Lower lobe of right lung (tissue), 2 donors: Measurements from ENCODE around the gene MRPS2. TPM values are rescaled to one million over a fixed set of nuclear protein-coding genes. Genes with fewer than 3 reads are reported as not detected.

Source experiments
- ATAC-seq, 2 donors: fragments of 200-7000 bp; cut with Tn5 transposase; one replicate each; pipeline ENCODE4 v1.9.1; 2020 to 2022; ENCODE audit warnings: mild to moderate bottlenecking in 2 of 2, moderate library complexity in 2 of 2
- DNase-seq: peaks from one replicate; pipeline ENCODE4 v3.0.0-alpha.2; 2020
- H3K27ac ChIP-seq: fragments of 200-600 bp; one replicate; pipeline ENCODE4 v1.8.0; 2022
- H3K27me3 ChIP-seq: fragments of 200-600 bp; one replicate; pipeline ENCODE4 v1.8.0; 2022; ENCODE audit warnings: low read depth
- H3K36me3 ChIP-seq: fragments of 200-600 bp; one replicate; pipeline ENCODE4 v1.8.0; 2022; ENCODE audit warnings: mild to moderate bottlenecking
- H3K4me1 ChIP-seq: fragments of 200-600 bp; one replicate; pipeline ENCODE4 v1.8.0; 2022
- H3K4me3 ChIP-seq: fragments of 200-600 bp; one replicate; pipeline ENCODE4 v1.8.0; 2022; ENCODE audit warnings: mild to moderate bottlenecking
- H3K9me3 ChIP-seq: fragments of 200-600 bp; one replicate; pipeline ENCODE4 v1.8.0; 2022
- CTCF ChIP-seq: fragments of 200-600 bp; IDR thresholded peaks from one replicate; pipeline ENCODE4 v1.8.0; 2022; ENCODE audit warnings: antibody characterized with exemption, mild to moderate bottlenecking
- intact Hi-C: fragments of 100-400 bp; cut with DNase I; formaldehyde crosslinking; loops from one replicate; pipeline ENCODE4 v1.11.0; 2022
- total RNA-seq: library from RNA; stranded (reverse); fragmentation: NEBNext Ultra II Directional; extraction: Animal tissue kit (Norgen Biotek cat#: 25700); gene quantifications from one replicate; pipeline ENCODE4 v1.2.1, GENCODE V29; 2021
- donor health status: DM: no; HTN: yes; CAD: no; lungs with severe emphysema.

MRPS2 gene
- total RNA-seq, 1 donor from 2014 or later = 21.9 TPM

- H3K27me3 ChIP-seq = no peaks in the 10 kb centered on the region
- DNase-seq = no peak
- no peaks in the 10 kb centered on the region for H3K4me1 ChIP-seq
- no peak for TF ChIP-seq CTCF
- H3K9me3 ChIP-seq = no peaks in the 10 kb centered on the region
- intact Hi-C loops = no loop called here
- no peak for ATAC-seq
- H3K27ac ChIP-seq = no peak overlapping the region
- H3K36me3 ChIP-seq = peaks cover 59% of the 10 kb centered on the region
- no peak overlapping the region for H3K4me3 ChIP-seq
These were observed 12.5 kb upstream of the MRPS2 start for GRCh38 chr9:135488013-135488330.

DNA sequence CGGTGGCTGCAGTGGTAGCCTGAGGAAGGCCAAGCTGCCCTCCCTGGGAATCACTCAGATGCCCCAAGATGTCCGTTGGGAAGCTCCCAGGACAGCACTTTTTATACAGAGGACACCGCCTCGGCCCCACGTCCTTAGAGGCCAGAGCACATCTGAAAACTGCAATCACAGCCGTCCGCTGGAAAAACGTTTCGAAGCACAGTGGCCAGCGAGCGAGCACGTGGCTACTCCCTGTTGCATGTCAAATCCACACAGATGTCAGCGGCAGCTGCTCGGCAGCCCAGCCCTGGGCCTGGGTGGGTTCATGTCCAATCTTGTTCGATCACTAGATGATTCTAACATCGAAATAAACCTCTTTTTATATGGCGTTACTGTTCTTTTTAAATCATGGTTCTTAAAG, 12.0 kb upstream of the MRPS2 start:
- Histone ChIP-seq H3K4me1 (no peaks in the 10 kb centered on the region), H3K27me3 (no peaks in the 10 kb centered on the region), H3K27ac (no peak overlapping the region), H3K4me3 (no peak overlapping the region), H3K9me3 (no peaks in the 10 kb centered on the region), H3K36me3 (peaks cover 56% of the 10 kb centered on the region)
- no peak for ATAC-seq
- intact Hi-C loops = no loop called here
- no peak for TF ChIP-seq CTCF
- DNase-seq = peak; percentile 35

GRCh38 chr9:135489188-135489906, 11.1 kb upstream of the MRPS2 start:
- peak; percentile 32 for DNase-seq
- H3K36me3 ChIP-seq = peaks cover 47% of the 10 kb centered on the region

DNA sequence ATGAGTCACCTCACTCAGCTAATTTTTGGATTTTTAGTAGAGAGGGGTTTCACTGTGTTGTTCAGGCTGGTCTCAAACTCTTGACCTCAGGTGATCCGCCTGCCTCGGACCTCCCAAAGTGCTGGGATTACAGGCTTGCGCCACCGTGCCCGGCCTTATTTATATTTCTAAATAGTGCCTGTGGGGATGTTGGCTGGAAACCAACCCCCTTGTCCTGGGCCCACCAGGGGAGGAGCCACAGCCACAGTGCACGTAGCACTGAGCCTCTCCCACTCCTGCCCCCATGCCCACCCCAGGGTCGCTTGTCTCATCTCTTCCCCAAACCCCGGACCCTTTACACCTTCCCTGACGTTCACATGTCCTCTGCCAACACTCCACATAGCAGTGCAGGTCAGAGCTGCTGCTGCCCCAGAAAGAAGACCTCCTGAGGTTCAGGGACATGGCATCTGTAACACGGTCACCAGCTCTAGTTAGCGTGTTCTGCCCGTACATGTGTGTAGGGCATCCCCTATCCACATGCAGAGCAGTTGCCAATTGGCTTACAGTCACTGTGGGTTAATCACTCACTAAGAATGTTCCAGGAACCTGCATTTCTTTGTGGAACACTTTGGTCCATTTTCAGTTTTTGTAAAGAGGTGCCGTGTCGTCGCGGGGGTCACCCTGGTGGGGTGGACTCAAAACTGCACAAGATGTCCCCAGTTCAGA, 10.2 kb upstream of the MRPS2 start:
- TF ChIP-seq CTCF = no peak
- H3K27ac ChIP-seq = no peak overlapping the region
- intact Hi-C loops = no loop called here
- ATAC-seq (no peak), DNase-seq (peak; percentile 30)
- H3K36me3 ChIP-seq = peaks cover 38% of the 10 kb centered on the region
- no peaks in the 10 kb centered on the region for H3K9me3 ChIP-seq
- H3K4me1 ChIP-seq = no peaks in the 10 kb centered on the region
- no peak overlapping the region for H3K4me3 ChIP-seq
- H3K27me3 ChIP-seq = no peaks in the 10 kb centered on the region

More at GRCh38 chr9:135489188-135489906, 11.1 kb upstream of the MRPS2 start:
- Histone ChIP-seq H3K4me1 (no peaks in the 10 kb centered on the region), H3K9me3 (no peaks in the 10 kb centered on the region), H3K27ac (no peak overlapping the region), H3K27me3 (no peaks in the 10 kb centered on the region), H3K4me3 (no peak overlapping the region)
- ATAC-seq = no peak
- TF ChIP-seq CTCF = no peak
- intact Hi-C loops = no loop called here

GRCh38 chr9:135490980-135491464, 9.5 kb upstream of the MRPS2 start:
- no peaks in the 10 kb centered on the region for H3K27me3 ChIP-seq
- H3K27ac ChIP-seq = no peak overlapping the region
- no peak overlapping the region for H3K4me3 ChIP-seq
- no peaks in the 10 kb centered on the region for H3K9me3 ChIP-seq
- no peak for ATAC-seq
- peak; percentile 39 for DNase-seq
- intact Hi-C loops = no loop called here
- no peak for TF ChIP-seq CTCF
- H3K4me1 ChIP-seq = no peaks in the 10 kb centered on the region
- peaks cover 31% of the 10 kb centered on the region for H3K36me3 ChIP-seq
